ENCODE data around the gene EMILIN3.

- no peak for TF ChIP-seq CTCF (IDR thresholded peaks at IDR 0.05)
- TF ChIP-seq REST (IDR thresholded peaks at IDR 0.05): no peak
- TF ChIP-seq EHMT2 (IDR thresholded peaks at IDR 0.05; ENCODE audit: low read depth): no peak
- TF ChIP-seq POLR2A (IDR thresholded peaks at IDR 0.05; ENCODE audit: low read length): no peak
- no peak for TF ChIP-seq CHD4 (IDR thresholded peaks at IDR 0.05; ENCODE audit: borderline replicate concordance)
- no peak for TF ChIP-seq KDM5A (IDR thresholded peaks at IDR 0.05)
- TF ChIP-seq BCL3 (IDR thresholded peaks at IDR 0.05): no peak
- TF ChIP-seq, protein P1, sequence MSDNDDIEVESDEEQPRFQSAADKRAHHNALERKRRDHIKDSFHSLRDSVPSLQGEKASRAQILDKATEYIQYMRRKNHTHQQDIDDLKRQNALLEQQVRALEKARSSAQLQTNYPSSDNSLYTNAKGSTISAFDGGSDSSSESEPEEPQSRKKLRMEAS (IDR thresholded peaks at IDR 0.05): no peak
- TF ChIP-seq HOXB13 (CRISPR knock-in tag; IDR thresholded peaks at IDR 0.05; ENCODE audit: low read depth): no peak
- TF ChIP-seq JUNB (IDR thresholded peaks at IDR 0.05): no peak
- TF ChIP-seq HEYL (CRISPR knock-in tag; IDR thresholded peaks at IDR 0.05): no peak
Observed at GRCh38 chr20:41348430-41349172, 18.0 kb downstream of the EMILIN3 start.
